ENCODE measurements around the gene COX7B2.

COX7B2 gene

DNA sequence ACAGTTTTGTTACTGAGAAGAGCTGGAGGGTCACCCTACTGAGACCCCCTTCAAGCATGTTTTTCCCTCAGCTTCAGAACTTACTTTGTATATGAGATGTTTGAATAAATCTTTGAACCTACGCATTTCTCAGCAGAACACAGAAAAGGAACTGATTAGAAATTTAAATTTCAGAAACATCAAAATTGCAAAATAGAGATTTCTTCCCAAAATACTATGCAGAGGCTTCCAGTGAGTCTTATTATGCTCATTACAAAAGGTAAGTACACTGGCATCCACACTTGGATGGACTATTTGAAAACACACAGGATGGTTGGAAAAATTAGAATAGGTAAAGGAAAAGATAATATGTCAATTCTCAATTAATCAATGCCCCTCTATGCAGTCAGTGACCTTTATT lies 91.2 kb downstream of the COX7B2 start:
- TF ChIP-seq, protein P1, sequence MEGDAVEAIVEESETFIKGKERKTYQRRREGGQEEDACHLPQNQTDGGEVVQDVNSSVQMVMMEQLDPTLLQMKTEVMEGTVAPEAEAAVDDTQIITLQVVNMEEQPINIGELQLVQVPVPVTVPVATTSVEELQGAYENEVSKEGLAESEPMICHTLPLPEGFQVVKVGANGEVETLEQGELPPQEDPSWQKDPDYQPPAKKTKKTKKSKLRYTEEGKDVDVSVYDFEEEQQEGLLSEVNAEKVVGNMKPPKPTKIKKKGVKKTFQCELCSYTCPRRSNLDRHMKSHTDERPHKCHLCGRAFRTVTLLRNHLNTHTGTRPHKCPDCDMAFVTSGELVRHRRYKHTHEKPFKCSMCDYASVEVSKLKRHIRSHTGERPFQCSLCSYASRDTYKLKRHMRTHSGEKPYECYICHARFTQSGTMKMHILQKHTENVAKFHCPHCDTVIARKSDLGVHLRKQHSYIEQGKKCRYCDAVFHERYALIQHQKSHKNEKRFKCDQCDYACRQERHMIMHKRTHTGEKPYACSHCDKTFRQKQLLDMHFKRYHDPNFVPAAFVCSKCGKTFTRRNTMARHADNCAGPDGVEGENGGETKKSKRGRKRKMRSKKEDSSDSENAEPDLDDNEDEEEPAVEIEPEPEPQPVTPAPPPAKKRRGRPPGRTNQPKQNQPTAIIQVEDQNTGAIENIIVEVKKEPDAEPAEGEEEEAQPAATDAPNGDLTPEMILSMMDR (IDR thresholded peaks at IDR 0.05), result no peak

DNA sequence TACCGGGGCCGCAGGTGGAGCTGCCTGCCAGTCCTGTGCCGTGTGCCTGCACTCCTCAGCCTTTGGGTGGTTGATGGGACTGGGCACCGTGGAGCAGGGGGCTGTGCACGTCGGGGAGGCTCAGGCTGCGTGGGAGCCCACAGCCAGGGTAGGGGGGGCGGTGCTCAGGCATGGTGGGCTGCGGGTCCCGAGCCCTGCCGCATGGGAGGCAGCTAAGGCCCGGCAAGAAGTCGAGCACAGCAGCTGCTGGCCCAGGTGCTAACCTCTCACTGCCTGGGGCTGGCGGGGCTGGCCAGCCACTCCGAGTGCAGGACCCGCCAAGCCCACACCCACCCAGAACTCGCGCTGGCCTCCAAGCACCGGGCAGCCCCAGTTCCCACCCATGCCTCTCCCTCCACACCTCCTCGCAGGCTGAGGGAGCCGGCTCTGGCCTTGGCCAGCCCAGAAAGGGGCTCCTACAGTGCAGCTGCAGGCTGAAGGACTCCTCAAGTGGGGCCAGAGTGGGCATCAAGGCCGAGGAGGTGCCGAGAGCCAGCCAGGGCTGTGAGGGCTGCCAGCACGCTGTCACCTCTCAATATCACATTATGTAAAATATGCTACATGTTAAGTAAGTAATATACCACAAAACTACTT lies 104.1 kb downstream of the COX7B2 start:
- TF ChIP-seq, protein P1 (IDR thresholded peaks at IDR 0.05), result no peak

DNA sequence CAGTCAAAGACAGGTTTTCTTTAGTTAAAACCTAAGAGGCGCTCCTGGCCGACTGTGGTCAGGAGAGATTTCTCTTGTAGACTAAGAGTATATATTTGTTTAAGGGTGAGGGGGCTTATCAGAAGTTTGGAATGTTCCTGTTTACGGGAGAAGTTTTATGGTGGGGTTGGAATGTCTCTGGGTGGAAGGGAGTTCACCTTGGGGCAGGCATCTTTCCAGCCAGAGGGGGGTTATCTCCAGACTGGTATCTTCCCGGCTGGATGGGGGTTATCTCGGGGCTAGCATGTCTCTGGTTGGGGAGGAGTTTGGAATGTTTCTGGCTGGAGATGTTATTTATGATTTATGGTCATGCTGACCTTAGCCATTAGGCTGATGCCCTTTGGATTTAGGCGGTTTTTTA lies 116.0 kb downstream of the COX7B2 start:
- TF ChIP-seq, protein P1 (IDR thresholded peaks at IDR 0.05), result no peak

DNA sequence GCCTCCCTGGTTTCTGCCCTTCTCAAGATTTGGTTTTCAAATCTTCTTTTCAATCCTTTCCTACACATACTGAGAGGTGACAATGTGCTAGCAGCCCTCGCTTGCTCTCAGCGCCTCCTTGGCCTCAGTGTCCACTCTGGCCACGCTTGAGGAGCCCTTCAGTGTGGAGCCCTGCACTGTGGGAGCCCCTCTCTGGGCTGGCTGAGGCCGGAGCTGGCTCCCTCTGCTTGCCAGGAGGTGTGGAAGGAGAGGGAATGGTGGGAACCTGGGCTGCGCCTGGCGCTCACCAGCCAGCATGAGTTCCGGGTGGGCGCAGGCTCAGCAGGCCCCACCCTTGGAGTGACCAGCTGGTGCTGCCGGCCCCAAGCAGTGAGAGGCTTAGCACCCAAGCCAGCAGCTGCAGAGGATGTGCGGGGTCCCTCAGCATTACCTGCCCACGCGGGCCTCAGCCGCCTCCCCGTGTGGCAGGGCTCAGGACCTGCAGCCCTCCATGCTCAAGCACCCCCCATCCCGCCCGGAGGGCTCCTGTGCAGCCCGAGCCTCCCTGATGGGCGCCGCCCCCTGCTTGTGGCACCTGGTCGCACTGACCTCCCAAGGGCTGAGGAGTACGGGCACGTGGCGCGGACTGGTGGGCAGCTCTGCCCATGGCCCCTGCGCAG lies 127.5 kb downstream of the COX7B2 start:
- TF ChIP-seq, protein P1 (IDR thresholded peaks at IDR 0.05), result no peak

DNA sequence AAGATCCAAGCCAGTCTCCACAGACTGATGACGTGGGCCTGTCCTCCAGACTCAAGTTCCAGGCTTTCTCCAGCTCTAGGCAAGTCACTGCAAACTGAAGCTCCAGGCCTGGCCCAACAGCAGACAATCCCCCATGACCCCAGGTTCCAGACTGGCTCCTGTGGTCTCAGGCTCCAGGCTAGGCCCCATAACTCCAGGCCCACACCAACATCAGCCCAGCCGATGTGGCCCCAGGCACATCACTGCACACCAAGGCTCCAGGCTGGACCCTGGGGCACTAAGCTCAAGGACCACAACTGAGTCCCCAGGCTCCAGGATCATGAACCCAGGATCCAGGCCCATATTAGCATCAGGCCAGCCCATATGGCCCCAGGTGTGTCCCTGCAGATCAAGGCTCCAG lies 143.6 kb downstream of the COX7B2 start:
- TF ChIP-seq, protein P1 (IDR thresholded peaks at IDR 0.05), result no peak

DNA sequence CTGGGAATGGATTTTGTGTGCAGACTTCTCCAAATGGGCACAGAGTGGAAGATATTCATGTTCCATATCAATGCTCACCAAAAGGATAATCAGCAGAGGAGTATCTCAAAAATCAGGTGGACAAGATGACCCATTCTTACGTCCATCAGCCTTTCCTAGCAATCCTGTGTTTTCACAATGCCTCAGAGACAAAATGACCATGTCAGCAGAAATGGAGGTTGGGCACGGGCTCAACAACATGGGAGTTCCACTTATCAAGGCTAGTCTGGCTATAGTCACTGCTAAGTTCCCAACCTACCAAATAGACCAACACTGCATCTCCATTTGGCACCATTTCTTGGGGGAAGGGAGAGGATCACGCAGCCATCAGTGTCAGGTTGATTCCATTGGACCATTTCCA lies 179.0 kb downstream of the COX7B2 start:
- TF ChIP-seq, protein P1 (IDR thresholded peaks at IDR 0.05), result no peak

DNA sequence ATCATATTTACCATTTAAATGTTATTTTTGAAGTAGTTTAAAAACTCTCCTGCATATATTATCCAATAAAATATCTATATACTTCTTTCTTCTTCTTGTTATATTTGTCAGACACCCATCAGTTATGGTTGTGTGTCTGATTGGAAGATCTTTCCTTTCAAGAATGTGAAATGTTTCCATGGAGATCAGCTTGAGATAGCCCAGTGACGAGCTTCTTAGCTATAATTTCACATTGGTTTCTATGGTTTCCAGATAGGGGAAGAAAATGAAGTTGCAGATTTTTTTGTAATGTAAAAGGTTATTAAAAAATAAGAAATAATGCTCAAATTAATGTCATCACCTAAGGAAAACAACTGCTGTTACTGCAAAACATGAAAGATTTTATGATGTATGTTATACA lies 189.0 kb downstream of the COX7B2 start:
- TF ChIP-seq, protein P1 (IDR thresholded peaks at IDR 0.05), result no peak
